ENCODE data around the gene STH. TPM values are rescaled to one million over a fixed set of nuclear protein-coding genes. Genes with fewer than 3 reads are reported as not detected.
"Not testable (repeated sequence)": the region's sequence is repeated elsewhere in the genome, so short reads cannot be mapped to it uniquely, and the experiment has no call there.

STH gene
- total and polyA plus RNA-seq, 7 donors, result 0.25 to 2.0 (median 0.26) TPM; not detected in 4

- H3K9me3 ChIP-seq, result no peaks in the 10 kb centered on the region
- no peak for ATAC-seq
- H3K36me3 ChIP-seq (ENCODE audit: insufficient read depth in 1 of 2, low read depth in 1 of 2), result peaks cover 0 to 70% of the 10 kb centered on the region in 2 donors
- intact Hi-C loops (cut with DNase I), result no loop called here
- no peaks in the 10 kb centered on the region for H3K27me3 ChIP-seq (ENCODE audit: insufficient read depth in 3 of 3, low read length in 2 of 3)
- no peak for DNase-seq
- no peaks in the 10 kb centered on the region for H3K4me1 ChIP-seq
- no peak overlapping the region for H3K27ac ChIP-seq
- no peak overlapping the region for H3K4me3 ChIP-seq
- WGBS, 3 donors, result 66 to 79% (median 71%) methylated on average over 14 of the region's 14 CpGs
- TF ChIP-seq CTCF (IDR thresholded peaks at IDR 0.05), result no peak
Observed at GRCh38 chr17:46020023-46020761, 21.1 kb downstream of the STH start.

- Histone ChIP-seq H3K36me3 (ENCODE audit: insufficient read depth in 1 of 2, low read depth in 1 of 2) (peaks cover 0 to 75% of the 10 kb centered on the region in 2 donors), H3K27ac (no peak overlapping the region), H3K4me3 (no peak overlapping the region), H3K4me1 (no peaks in the 10 kb centered on the region), H3K27me3 (ENCODE audit: insufficient read depth in 3 of 3, low read length in 2 of 3) (no peaks in the 10 kb centered on the region), H3K9me3 (no peaks in the 10 kb centered on the region)
- intact Hi-C loops (cut with DNase I), result no loop called here
- 82 to 90% (median 89%) methylated on average over 12 of the region's 12 CpGs for WGBS, 3 donors
- ATAC-seq (no peak), DNase-seq (no peak)
- no peak for TF ChIP-seq CTCF (IDR thresholded peaks at IDR 0.05)
Observed at GRCh38 chr17:46020998-46021397, 21.9 kb downstream of the STH start.

- H3K27me3 ChIP-seq (ENCODE audit: insufficient read depth in 3 of 3, low read length in 2 of 3); DNase-seq; ATAC-seq; H3K4me3 ChIP-seq; H3K4me1 ChIP-seq; H3K27ac ChIP-seq; intact Hi-C loops (cut with DNase I); H3K9me3 ChIP-seq: not testable (repeated sequence)
- H3K36me3 ChIP-seq (ENCODE audit: insufficient read depth in 1 of 2, low read depth in 1 of 2), result peaks cover 0 to 85% of the 10 kb centered on the region in 2 donors
- WGBS, 3 donors, result 81 to 90% (median 85%) methylated on average over 7 of the region's 7 CpGs
Observed at GRCh38 chr17:46023366-46023765, 24.3 kb downstream of the STH start.

GRCh38 chr17:46023783-46024388 is 24.8 kb downstream of the STH start:
- Histone ChIP-seq H3K4me3 (no peak overlapping the region), H3K4me1 (peaks cover 7% of the 10 kb centered on the region), H3K27ac (no peak overlapping the region), H3K27me3 (ENCODE audit: insufficient read depth in 3 of 3, low read length in 2 of 3) (no peaks in the 10 kb centered on the region), H3K36me3 (ENCODE audit: insufficient read depth in 1 of 2, low read depth in 1 of 2) (peaks cover 0 to 80% of the 10 kb centered on the region in 2 donors), H3K9me3 (no peaks in the 10 kb centered on the region)
- no peak for ATAC-seq
- intact Hi-C loops (cut with DNase I), result no loop called here
- TF ChIP-seq CTCF (IDR thresholded peaks at IDR 0.05), result no peak
- 59 to 78% (median 59%) methylated on average over 24 of the region's 24 CpGs for WGBS, 3 donors
- DNase-seq, result no peak

- no peaks in the 10 kb centered on the region for H3K27me3 ChIP-seq (ENCODE audit: insufficient read depth in 3 of 3, low read length in 2 of 3)
- no peak overlapping the region for H3K27ac ChIP-seq
- H3K36me3 ChIP-seq (ENCODE audit: insufficient read depth in 1 of 2, low read depth in 1 of 2), result peaks cover 0 to 74% of the 10 kb centered on the region in 2 donors
- WGBS, 3 donors, result 61 to 81% (median 65%) methylated on average over 9 to 14 of the region's 14 CpGs
- H3K4me3 ChIP-seq, result no peak overlapping the region
- ATAC-seq (peak in 2 of 4 donors; percentile 13 to 17), DNase-seq (no peak)
- TF ChIP-seq CTCF (IDR thresholded peaks at IDR 0.05), result no peak
- no peaks in the 10 kb centered on the region for H3K9me3 ChIP-seq
- peaks cover 7% of the 10 kb centered on the region for H3K4me1 ChIP-seq
- intact Hi-C loops (cut with DNase I), result no loop called here
Observed at GRCh38 chr17:46024590-46024989, 25.5 kb downstream of the STH start.

Data from psoas muscle (tissue), 8 donors.